Measurements from ENCODE around the gene TRABD. TPM values are rescaled to one million over a fixed set of nuclear protein-coding genes. Genes with fewer than 3 reads are reported as not detected.

Gene TRABD
- total RNA-seq, 1 experiment from 2014 or later = 57.3 TPM

- peaks cover 14% of the 10 kb centered on the region for H3K4me1 Mint-ChIP-seq (ENCODE audit: low read depth, unreplicated experiment)
- no peak overlapping the region for H3K4me3 Mint-ChIP-seq (ENCODE audit: low read depth, unreplicated experiment)
- H3K9me3 Mint-ChIP-seq (ENCODE audit: low read depth, unreplicated experiment) = no peaks in the 10 kb centered on the region
- CTCF ChIA-PET = no interaction called here
- BruUV-seq (replicated peaks) = no TSS peak
- H3K36me3 Mint-ChIP-seq (ENCODE audit: insufficient read depth, unreplicated experiment) = peaks cover 44% of the 10 kb centered on the region
- no peak overlapping the region for H3K27ac Mint-ChIP-seq (ENCODE audit: unreplicated experiment)
- DNase-seq = no peak
- no peaks in the 10 kb centered on the region for H3K27me3 Mint-ChIP-seq (ENCODE audit: unreplicated experiment)
- intact Hi-C loops (cut with micrococcal nuclease; ENCODE audit: unreplicated experiment) = no loop called here
- TF ChIP-seq CTCF (IDR thresholded peaks at IDR 0.05; ENCODE audit: unreplicated experiment) = no peak
These were observed 7.9 kb downstream of the TRABD start for GRCh38 chr22:50193621-50194020.

DNA sequence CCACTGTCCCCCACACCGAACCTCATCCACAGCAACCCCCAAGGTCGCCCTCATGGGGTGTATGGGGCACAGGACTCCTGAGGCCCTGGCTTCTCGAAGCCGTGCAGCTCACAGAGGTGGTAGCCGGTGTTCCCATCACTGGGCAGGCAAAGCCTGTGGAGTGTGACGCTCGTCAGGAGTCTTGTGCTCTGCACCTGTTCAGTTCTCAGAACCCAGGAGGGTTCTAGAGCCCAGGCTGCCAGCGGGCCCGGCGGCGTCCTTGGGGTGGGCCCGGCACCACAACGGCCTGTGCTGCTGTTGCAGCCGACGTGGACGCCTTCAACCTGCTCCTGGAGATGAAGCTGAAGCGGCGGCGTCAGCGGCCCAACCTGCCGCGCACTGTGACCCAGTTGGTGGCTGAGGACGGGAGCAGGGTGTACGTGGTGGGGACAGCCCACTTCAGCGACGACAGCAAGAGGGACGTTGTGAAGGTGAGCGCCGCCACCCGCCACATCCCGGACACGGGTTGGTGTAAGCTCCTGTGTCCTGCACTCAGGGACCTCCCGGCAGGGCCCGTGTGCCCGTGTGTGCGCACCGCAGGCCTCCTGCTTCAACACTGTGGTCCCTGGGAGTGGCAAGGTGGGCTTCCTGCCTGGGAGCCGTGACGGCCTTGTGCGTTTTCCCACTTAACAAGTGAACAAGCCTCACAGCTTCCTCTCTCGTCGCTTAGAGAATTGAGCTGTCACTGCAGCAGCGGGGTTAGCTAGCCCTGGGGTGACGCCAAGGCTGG is 8.5 kb downstream of the TRABD start:
- intact Hi-C loops (cut with micrococcal nuclease; ENCODE audit: unreplicated experiment) = no loop called here
- no peak for DNase-seq
- H3K36me3 Mint-ChIP-seq (ENCODE audit: insufficient read depth, unreplicated experiment) = peaks cover 49% of the 10 kb centered on the region
- TF ChIP-seq CTCF (IDR thresholded peaks at IDR 0.05; ENCODE audit: unreplicated experiment) = no peak
- CTCF ChIA-PET = no interaction called here
- peaks cover 11% of the 10 kb centered on the region for H3K4me1 Mint-ChIP-seq (ENCODE audit: low read depth, unreplicated experiment)
- BruUV-seq (replicated peaks) = no TSS peak
- no peaks in the 10 kb centered on the region for H3K9me3 Mint-ChIP-seq (ENCODE audit: low read depth, unreplicated experiment)
- H3K27ac Mint-ChIP-seq (ENCODE audit: unreplicated experiment) = no peak overlapping the region
- no peak overlapping the region for H3K4me3 Mint-ChIP-seq (ENCODE audit: low read depth, unreplicated experiment)
- H3K27me3 Mint-ChIP-seq (ENCODE audit: unreplicated experiment) = no peaks in the 10 kb centered on the region

DNA sequence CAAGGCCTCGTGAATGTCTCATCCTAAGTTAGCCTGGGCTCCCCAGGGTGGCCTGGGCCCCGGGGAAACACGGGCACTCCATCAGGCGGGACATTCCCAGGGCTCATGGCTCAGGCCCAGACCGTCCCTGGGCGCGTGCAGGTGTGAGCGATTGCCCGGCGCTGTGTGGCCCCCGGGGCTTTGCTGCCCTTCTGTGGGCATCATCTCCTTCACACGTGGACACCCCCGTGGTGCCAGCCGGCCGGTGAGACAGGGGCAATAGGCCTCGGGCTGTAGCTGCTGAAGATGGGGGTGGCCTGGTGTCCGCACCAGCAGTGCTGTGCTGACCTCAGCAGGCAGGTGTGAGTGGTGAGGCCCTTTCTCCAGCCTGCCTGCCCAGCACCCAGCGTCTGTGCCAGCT is 10.5 kb downstream of the TRABD start:
- no peak for TF ChIP-seq CTCF (IDR thresholded peaks at IDR 0.05; ENCODE audit: unreplicated experiment)
- Mint-ChIP-seq H3K4me1 (ENCODE audit: low read depth, unreplicated experiment) (no peaks in the 10 kb centered on the region), H3K9me3 (ENCODE audit: low read depth, unreplicated experiment) (no peaks in the 10 kb centered on the region), H3K27ac (ENCODE audit: unreplicated experiment) (no peak overlapping the region), H3K27me3 (ENCODE audit: unreplicated experiment) (no peaks in the 10 kb centered on the region), H3K4me3 (ENCODE audit: low read depth, unreplicated experiment) (no peak overlapping the region), H3K36me3 (ENCODE audit: insufficient read depth, unreplicated experiment) (peaks cover 56% of the 10 kb centered on the region)
- intact Hi-C loops (cut with micrococcal nuclease; ENCODE audit: unreplicated experiment) = no loop called here
- no peak for DNase-seq
- no TSS peak for BruUV-seq (replicated peaks)
- CTCF ChIA-PET = no interaction called here

GRCh38 chr22:50197000-50197800 is 11.5 kb downstream of the TRABD start:
- Mint-ChIP-seq H3K36me3 (ENCODE audit: insufficient read depth, unreplicated experiment) (peaks cover 63% of the 10 kb centered on the region), H3K27ac (ENCODE audit: unreplicated experiment) (no peak overlapping the region), H3K27me3 (ENCODE audit: unreplicated experiment) (no peaks in the 10 kb centered on the region), H3K9me3 (ENCODE audit: low read depth, unreplicated experiment) (no peaks in the 10 kb centered on the region), H3K4me3 (ENCODE audit: low read depth, unreplicated experiment) (no peak overlapping the region), H3K4me1 (ENCODE audit: low read depth, unreplicated experiment) (peaks cover 4% of the 10 kb centered on the region)
- DNase-seq = no peak
- no peak for TF ChIP-seq CTCF (IDR thresholded peaks at IDR 0.05; ENCODE audit: unreplicated experiment)
- CTCF ChIA-PET = no interaction called here
- intact Hi-C loops (cut with micrococcal nuclease; ENCODE audit: unreplicated experiment) = no loop called here
- no TSS peak for BruUV-seq (replicated peaks)

All from Calu3 (cell line).